Inflammatory macrophage treated with lipopolysaccharide for 1 hour (primary cell): Measurements from ENCODE around the gene PRLH.
"Not testable (repeated sequence)": the region's sequence is repeated elsewhere in the genome, so short reads cannot be mapped to it uniquely, and the experiment has no call there.

ENCODE experiments used
- DNase-seq, 2 donors: peaks; one replicate each; pipeline ENCODE4 v3.0.0-alpha.2; 2020 to 2022

PRLH gene

DNA sequence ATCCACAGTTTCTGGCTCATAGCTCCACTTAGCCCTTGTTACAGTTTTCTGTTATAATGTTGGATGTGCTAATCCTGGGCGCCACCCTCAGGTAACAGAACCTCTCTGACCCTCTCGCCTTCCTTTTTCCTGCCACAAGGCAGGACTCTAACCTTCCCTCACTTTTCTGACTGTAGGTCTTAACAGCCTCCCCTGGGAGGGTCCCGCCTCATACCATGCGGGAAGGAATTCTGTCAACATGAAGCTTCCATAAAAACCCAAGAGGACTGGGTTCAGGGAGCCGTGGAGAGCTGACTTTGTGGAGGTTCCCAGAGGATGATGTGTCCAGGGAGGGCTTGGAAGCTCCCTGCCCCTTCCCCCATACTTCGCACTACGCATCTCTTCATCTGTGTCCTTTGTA, 36.0 kb downstream of the PRLH start:
- no peak for DNase-seq

DNA sequence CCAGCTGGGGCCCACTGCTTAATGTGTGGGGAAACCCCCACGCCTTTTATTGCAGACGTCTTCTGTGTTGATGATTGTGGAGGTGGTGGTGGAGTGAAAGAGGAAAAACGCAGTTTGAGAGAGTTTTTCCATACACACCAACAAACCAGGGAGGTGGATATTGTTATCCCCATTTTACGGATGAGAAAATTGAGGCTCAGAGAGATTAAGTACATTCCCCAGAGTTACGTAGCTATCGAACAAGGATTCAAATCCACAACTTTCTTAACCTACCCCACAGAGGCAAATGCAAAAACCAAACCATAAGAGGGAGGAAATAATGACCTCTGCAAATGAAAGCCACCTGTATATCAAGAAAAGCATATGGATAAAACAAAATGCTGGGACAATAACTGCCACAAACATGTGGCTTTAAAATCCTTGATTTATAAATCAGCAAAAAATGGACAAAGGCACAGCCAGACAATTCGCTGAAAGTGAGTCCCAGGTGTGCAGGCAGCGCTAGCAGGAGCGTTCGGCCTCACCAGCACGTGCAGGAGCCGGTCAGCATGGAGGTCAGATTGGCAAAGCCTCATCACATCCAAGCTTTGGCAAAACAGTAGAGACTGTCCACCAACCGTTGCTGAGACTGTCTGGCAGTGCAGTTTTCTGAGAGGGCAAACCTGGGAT, 36.8 kb downstream of the PRLH start:
- no peak for DNase-seq

DNA sequence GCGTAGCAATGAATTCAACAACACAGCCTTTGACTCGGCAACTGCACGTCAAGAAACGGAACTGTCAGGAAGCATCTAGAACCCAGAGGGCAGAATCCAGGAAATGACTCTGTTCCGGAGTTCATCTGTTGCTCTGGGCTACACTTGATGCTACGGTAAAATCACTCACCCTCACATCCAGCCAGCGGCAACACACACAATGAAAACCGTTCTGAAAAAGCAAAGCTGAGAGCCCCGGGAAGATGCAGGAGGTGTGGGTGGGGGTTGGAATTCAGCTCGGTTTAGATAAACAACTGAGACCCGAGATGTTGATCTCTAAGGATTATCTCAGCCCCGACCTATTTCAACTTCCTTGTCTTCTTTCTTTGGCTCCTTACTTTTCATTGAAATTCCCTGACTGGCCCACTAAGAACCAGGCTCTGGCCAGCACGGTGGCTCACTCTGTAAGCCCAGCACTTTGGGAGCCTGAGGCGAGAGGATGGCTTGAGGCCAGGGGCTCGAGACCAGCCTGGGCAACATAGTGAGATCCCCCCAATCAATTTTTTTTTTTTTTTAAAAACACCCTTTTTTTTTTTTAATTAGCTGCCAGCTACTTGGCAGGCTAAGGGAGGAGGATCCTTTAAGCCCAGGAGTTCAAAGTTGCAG, 37.5 kb downstream of the PRLH start:
- peak; percentile 24 to 61 for DNase-seq

DNA sequence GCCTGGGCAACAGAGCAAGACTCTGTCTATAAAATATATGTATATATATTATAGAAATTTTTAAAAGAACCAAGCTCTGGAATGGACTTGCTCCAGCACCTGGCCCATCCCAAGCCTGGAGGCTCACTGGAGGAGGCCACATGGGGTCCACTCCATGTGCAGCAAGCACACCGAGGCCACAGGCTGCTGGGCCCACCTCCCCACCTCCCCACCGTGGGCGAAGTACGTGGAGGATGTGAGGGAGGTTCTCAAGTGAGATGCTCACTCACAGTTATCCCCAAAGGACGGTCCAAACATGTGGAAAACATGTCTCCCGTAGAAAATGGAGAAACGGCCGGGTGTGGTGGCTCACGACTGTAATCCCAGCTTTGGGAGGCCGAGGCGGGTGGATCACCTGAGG, 38.0 kb downstream of the PRLH start:
- DNase-seq, result no peak

DNA sequence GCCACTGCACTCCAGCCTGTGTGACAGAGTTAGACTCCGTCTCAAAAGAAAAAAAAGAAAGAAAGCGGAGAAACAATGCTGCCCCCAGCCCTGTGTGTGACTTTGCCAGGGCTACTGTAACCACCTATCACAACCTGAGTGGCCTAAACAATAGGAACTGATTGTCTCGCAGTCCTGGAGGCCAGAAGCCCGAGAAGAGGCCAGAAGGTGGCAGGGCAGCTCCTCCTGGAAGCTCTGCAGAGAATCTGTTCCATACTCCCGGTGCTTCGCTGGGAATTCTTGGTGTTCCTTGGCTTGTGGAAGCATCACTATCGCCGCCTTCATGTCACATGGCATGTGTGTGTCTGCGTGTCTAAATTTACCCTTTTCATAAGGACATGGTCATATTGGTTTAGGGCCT, 38.6 kb downstream of the PRLH start:
- no peak for DNase-seq

DNA sequence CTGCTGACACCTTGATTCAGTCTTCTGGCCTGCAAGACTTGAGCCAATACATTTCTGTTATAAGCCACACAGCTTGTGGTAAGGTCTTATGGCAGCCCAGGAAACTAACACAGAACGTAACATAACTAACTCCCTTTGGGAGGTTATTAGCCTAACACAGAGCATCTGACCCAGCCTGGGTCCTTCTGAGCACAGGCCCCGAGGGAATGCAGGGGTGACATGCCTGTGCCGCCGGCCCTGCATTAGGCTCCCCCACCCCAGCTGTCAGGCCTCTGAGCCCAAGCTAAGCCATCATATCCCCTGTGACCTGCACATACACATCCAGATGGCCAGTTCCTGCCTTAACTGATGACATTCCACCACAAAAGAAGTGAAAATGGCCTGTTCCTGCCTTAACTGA, 40.1 kb downstream of the PRLH start:
- not testable (repeated sequence) for DNase-seq

DNA sequence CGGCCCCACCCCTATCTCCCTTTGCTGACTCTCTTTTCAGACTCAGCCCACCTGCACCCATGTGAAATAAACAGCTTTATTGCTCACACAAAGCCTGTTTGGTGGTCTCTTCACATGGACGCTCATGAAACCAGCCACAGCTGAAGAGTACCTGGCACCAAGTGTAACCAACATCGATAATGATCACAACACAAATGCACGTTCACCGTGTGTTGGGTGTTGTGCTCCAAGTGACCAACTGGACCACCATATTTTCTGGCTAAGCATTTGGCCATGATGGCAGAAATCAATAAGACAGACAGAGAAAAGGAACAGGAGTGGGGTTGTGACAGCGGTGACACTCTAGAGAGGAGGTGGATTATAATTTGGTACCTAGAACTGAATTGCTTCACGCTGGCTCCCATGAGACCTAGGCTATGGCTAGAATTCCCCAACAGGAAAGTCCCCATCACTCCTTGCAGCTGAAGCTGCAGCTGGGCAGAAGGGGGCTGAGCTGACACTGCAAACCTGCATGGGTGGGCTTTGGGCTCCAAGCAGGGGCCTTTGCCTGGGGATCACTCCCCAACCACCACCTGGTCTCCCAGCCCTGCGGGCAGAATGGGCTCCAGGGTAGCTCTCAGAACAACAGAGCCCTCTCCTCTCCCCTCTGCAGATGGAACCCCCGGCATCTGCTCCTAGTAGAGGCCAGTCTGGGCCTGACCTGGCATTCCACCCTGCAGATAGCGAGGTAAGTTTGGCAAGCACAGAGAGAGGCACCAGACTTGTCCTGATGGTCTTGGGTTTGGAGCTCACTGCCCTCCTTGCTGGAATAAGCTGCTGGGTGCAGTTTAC, 46.4 kb downstream of the PRLH start:
- no peak for DNase-seq

DNA sequence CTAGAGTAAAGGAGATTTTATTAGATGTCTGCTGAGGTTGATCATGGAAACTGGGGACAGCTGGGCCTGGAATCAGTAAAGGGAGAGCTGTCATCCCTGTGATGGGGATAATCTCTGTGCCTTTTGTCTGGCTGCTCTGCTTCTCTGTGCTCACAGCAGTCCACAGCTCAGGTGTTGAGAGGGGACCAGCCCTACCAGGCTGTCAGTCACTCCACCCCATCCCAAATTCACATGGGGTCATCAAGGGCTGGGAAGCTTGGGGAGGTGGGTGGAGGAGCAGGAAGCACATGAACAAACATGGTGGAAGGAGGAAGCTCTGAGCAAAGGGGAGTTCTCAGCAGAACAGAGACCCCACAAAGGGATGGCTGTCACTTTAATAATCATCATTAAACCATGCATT, 47.3 kb downstream of the PRLH start:
- DNase-seq, result no peak

DNA sequence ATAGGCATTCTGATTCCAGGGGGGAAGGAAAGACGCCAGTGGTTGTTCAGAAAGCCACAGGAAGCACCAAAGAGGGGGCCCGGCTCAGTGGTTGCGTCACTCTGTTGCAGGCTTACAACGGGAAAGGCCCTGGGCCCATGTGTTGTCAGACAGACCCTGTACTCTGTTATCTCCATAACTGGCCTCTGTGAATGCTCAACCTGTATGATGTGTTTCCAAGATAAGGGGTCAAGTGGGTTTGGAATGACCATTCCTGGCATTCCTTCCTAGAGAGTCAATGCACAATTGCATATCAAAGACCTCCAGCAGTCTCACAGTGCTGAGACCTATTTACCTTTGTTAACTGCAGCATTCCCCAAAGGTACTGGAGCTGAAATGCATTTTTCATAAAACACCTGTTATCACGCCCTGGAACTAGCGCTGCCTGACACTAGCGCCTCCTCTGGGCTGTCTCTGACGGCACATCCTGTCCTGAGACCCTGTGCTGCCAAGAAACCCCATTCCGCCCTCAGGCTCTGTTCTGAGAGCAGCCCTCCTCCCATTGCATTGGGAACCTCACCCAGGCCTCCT, 47.9 kb downstream of the PRLH start:
- peak in 1 of 2 donors; percentile 10 for DNase-seq

DNA sequence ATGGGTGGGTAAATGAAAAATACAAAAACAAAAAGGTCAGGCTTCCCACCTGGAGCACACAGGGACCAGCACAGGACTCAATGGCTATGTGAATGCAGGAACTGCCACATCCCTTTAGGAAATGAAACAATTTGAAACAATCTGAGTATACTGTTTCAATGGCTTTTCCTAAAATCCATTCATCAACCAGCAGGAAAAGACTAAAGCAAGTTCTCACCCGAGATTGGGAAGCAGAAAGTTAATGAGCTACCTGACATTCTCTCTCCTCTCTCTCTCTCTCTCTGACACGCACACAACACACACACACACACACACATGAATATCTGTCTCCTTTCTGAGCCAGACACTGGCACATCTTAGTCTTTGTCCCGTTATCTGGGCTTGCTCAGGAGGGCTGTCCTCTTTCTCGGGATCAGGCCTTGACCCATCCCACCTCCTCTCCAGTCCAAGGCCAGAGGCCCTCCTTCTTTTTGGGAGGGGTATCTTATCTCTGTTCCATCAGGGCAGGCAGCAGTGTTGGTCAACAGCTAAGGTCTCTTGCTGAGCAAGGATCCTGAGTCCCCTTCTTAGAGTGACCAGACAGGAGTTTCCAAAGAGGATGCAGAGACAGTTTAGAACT, 49.4 kb downstream of the PRLH start:
- no peak for DNase-seq

DNA sequence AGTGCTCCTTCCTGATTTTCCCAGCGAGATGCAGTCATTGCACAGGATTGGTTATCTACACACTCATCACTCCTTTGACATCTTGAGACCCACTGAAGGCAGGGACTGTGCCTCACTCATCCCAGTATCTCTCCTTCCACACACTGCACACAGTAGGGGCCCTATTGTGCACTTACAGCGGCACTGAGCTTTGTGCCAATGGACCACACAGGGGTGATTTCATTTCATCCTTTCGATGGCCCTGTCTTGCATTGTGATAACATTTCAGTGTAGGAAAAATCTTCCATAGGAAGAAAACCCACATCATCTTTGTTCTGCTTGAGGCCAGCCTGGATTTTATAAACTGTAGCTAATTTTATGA, 50.0 kb downstream of the PRLH start:
- no peak for DNase-seq
